HEK293T (cell line): ENCODE measurements around the gene TRHDE.

Experiments
- CTCF ChIA-PET: fragments of 350-600 bp; formaldehyde crosslinking; extraction: SDS; loops from one replicate; lab custom pipeline; 2021; ENCODE audit warnings: antibody characterized with exemption, inconsistent platforms; lab: Yijun Ruan, JAX
- POLR2A ChIA-PET: fragments of 350-600 bp; formaldehyde crosslinking; extraction: SDS; loops from one replicate; lab custom pipeline; 2020; ENCODE audit warnings: antibody characterized with exemption, inconsistent platforms; lab: Yijun Ruan, JAX
- DNase-seq: peaks from one replicate; pipeline ENCODE4 v3.0.0; 2012; ENCODE audit warnings: mixed read lengths; ENCODE audit errors: extremely low spot score
- FOXM1 ChIP-seq: fragments of 450-650 bp; IDR thresholded peaks from 2 replicates; pipeline ENCODE4 v1.6.1; 2017; ENCODE audit warnings: mild to moderate bottlenecking, borderline replicate concordance
- HDGF ChIP-seq: fragments of 450-650 bp; IDR thresholded peaks from 2 replicates; pipeline ENCODE4 v1.6.1; 2017; ENCODE audit warnings: antibody characterized with exemption, borderline replicate concordance
- SP1 ChIP-seq: fragments of 450-650 bp; IDR thresholded peaks from 2 replicates; pipeline ENCODE4 v1.6.1; 2017

The TRHDE gene

GRCh38 chr12:72717036-72717435 is 444.9 kb downstream of the TRHDE start:
- no peak for DNase-seq
- TF ChIP-seq FOXM1 = no peak
- TF ChIP-seq SP1 = no peak
- no peak for TF ChIP-seq HDGF
- CTCF ChIA-PET = no interaction called here
- POLR2A ChIA-PET = no interaction called here
